Measurements from ENCODE around the gene CLIC5. TPM values are rescaled to one million over a fixed set of nuclear protein-coding genes. Genes with fewer than 3 reads are reported as not detected.

CLIC5 gene
- total RNA-seq, 1 experiment from 2014 or later: 0.20 TPM

DNA sequence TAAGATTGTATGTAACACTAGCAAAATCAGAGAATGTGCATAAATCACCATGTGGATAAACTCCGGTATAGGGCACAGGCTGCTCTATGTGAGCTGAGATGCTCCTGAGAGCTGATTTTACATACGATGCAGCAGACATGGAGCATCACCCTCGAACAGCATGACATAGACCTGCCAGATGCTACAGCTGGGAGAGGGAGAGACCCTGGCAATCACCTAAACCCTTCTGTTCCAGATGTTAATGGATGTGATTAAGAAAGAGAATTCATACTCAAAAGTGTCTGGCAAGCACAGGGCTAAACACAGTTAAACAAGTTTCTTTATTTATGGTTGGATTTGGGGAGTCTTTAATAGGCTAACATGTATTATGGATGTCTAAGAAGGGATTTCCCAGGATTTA is 157.0 kb downstream of the CLIC5 start:
- H3K56ac ChIP-seq (ENCODE audit: insufficient read length, low read depth, low read length): no peak overlapping the region
- H4K8ac ChIP-seq (replicated peaks; ENCODE audit: insufficient read length, low read depth, low read length): no peak overlapping the region
- no peak for DNase-seq
- H3K4ac ChIP-seq (ENCODE audit: low read depth, low read length): no peak overlapping the region
- H3K79me2 ChIP-seq (ENCODE audit: insufficient read depth, low read length): no peaks in the 10 kb centered on the region
- H3K4me1 Mint-ChIP-seq: peaks cover 9% of the 10 kb centered on the region in 2 experiments
- H2BK5ac ChIP-seq (ENCODE audit: insufficient read length, low read length): no peak overlapping the region
- no peak overlapping the region for H3K9ac ChIP-seq (ENCODE audit: extremely low read depth, insufficient read length, low read length)
- no CpG with 5 or more reads among the region's 3 CpGs for WGBS (ENCODE audit: extremely low coverage, insufficient read length, low lambda C conversion rate)
- H3K9me3 ChIP-seq (ENCODE audit: control insufficient read depth, low read depth, low read length): no peaks in the 10 kb centered on the region
- H3K27me3 Mint-ChIP-seq (ENCODE audit: low read depth): peaks cover 3% of the 10 kb centered on the region; the same call in 1 of the 2 replicates
- TF ChIP-seq, protein P1, sequence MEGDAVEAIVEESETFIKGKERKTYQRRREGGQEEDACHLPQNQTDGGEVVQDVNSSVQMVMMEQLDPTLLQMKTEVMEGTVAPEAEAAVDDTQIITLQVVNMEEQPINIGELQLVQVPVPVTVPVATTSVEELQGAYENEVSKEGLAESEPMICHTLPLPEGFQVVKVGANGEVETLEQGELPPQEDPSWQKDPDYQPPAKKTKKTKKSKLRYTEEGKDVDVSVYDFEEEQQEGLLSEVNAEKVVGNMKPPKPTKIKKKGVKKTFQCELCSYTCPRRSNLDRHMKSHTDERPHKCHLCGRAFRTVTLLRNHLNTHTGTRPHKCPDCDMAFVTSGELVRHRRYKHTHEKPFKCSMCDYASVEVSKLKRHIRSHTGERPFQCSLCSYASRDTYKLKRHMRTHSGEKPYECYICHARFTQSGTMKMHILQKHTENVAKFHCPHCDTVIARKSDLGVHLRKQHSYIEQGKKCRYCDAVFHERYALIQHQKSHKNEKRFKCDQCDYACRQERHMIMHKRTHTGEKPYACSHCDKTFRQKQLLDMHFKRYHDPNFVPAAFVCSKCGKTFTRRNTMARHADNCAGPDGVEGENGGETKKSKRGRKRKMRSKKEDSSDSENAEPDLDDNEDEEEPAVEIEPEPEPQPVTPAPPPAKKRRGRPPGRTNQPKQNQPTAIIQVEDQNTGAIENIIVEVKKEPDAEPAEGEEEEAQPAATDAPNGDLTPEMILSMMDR (conservative IDR thresholded peaks at IDR 0.05): no peak
- no peak overlapping the region for H2BK12ac ChIP-seq (ENCODE audit: insufficient read length, low read depth, low read length)
- no peak overlapping the region for H3K4me3 Mint-ChIP-seq
- H4K20me1 ChIP-seq (ENCODE audit: control insufficient read depth, insufficient read depth, insufficient read length): no peaks in the 10 kb centered on the region
- no peak overlapping the region for H2AFZ ChIP-seq (ENCODE audit: low read length)
- no peaks in the 10 kb centered on the region for H3K9me3 Mint-ChIP-seq
- H3K79me1 ChIP-seq (ENCODE audit: insufficient read depth, low read depth, low read length, poor library complexity, severe bottlenecking): no peaks in the 10 kb centered on the region
- H2BK15ac ChIP-seq (ENCODE audit: low read depth, low read length): no peak overlapping the region
- H2BK20ac ChIP-seq (ENCODE audit: low read depth, low read length, poor library complexity, severe bottlenecking): no peak overlapping the region
- H3K27ac ChIP-seq (ENCODE audit: insufficient read length, low read depth, low read length): no peak overlapping the region
- no peaks in the 10 kb centered on the region for H3K36me3 Mint-ChIP-seq (ENCODE audit: insufficient read depth in 1 of 3, low read depth in 3 of 3)
- no peak overlapping the region for H3K23ac ChIP-seq (ENCODE audit: insufficient read length, low read depth, low read length)
- H3K23me2 ChIP-seq (ENCODE audit: insufficient read length, low read depth, low read length, poor library complexity, severe bottlenecking): no peaks in the 10 kb centered on the region
- H3K27ac Mint-ChIP-seq: no peak overlapping the region
- H3T11ph ChIP-seq (ENCODE audit: low read length): no peak overlapping the region
- no peak overlapping the region for H3K18ac ChIP-seq (ENCODE audit: insufficient read length, low read depth, low read length)
- no peak overlapping the region for H3K14ac ChIP-seq (ENCODE audit: insufficient read depth, low read length)
- H3K4me2 ChIP-seq (ENCODE audit: insufficient read depth, insufficient read length, low read length): no peak overlapping the region
- no peaks in the 10 kb centered on the region for H3K27me3 ChIP-seq (ENCODE audit: insufficient read depth, low read length)
- no peak overlapping the region for H2BK120ac ChIP-seq (ENCODE audit: low read depth, low read length, poor library complexity, severe bottlenecking)
- H3K4me1 ChIP-seq (ENCODE audit: insufficient read depth, low read length): no peaks in the 10 kb centered on the region
- H4K5ac ChIP-seq (ENCODE audit: insufficient read length, low read depth, low read length): no peak overlapping the region
- H2AK5ac ChIP-seq (ENCODE audit: insufficient read length, low read length): no peak overlapping the region
- H4K91ac ChIP-seq (ENCODE audit: insufficient read length, low read depth, low read length): no peak overlapping the region

Data from H9 (cell line).